Heart right ventricle (tissue), 16 donors: ENCODE measurements around the gene CDK6. TPM values are rescaled to one million over a fixed set of nuclear protein-coding genes. Genes with fewer than 3 reads are reported as not detected.

Source experiments
- ATAC-seq, 8 donors: fragments of 200-7000 bp; cut with Tn5 transposase; one replicate each; pipeline ENCODE4 v1.9.1; 2020; ENCODE audit warnings: mild to moderate bottlenecking in 8 of 8, moderate library complexity in 8 of 8, moderate number of reproducible peaks in 1 of 8
- DNase-seq, 2 donors: peaks; one replicate each; pipeline ENCODE4 v3.0.0-alpha.2; 2020
- H3K27ac ChIP-seq, 10 donors: fragments of 200-600 bp; sonication (generic) in 2 of 10; one replicate each; pipeline versions ENCODE4 v1.5.0 to v1.8.0; 2020 to 2022; ENCODE audit warnings: mild to moderate bottlenecking in 3 of 10
- H3K27me3 ChIP-seq, 7 donors: fragments of 200-600 bp; one replicate each; pipeline ENCODE4 v1.8.0; 2021 to 2022; ENCODE audit warnings: mild to moderate bottlenecking in 2 of 7
- H3K36me3 ChIP-seq, 9 donors: fragments of 200-600 bp; sonication (generic) in 1 of 9; one replicate each; pipeline versions ENCODE4 v1.5.0 to v1.8.0; 2020 to 2022; ENCODE audit warnings: mild to moderate bottlenecking in 2 of 9
- H3K4me1 ChIP-seq, 9 donors: fragments of 200-600 bp; sonication (generic) in 1 of 9; one replicate each; pipeline versions ENCODE4 v1.5.0 to v1.8.0; 2020 to 2022; ENCODE audit warnings: mild to moderate bottlenecking in 4 of 9
- H3K4me3 ChIP-seq, 10 donors: fragments of 200-600 bp; sonication (generic) in 2 of 10; one replicate each; pipeline versions ENCODE4 v1.5.0 to v1.8.0; 2020 to 2022; ENCODE audit warnings: mild to moderate bottlenecking in 7 of 10, moderate library complexity in 2 of 10
- H3K9me3 ChIP-seq, 11 donors: fragments of 200-600 bp in 10 of 11; sonication (generic) in 2 of 11; one replicate each; pipeline versions ENCODE4 v1.5.0 to v1.8.0; 2013 to 2022; ENCODE audit warnings: mild to moderate bottlenecking in 2 of 11, control low read depth in 1 of 11, moderate library complexity in 1 of 11
- CTCF ChIP-seq, 9 donors: fragments of 200-600 bp; sonication (generic) in 2 of 9; IDR thresholded peaks; one replicate each; pipeline versions ENCODE4 v1.5.0 to v1.8.0; 2021 to 2022; ENCODE audit warnings: antibody characterized with exemption in 9 of 9, mild to moderate bottlenecking in 5 of 9, moderate library complexity in 1 of 9
- WGBS, 2 donors: extraction: QIAGEN DNeasy Blood & Tissue Kit; methylation state at CpG; one replicate each; pipeline ENCODE4 v1.1.7; 2013; ENCODE audit warnings: inconsistent platforms in 1 of 2; 5-methylcytosine and 5-hydroxymethylcytosine counted together
- intact Hi-C, 10 donors: fragments of 100-400 bp; cut with DNase I; formaldehyde crosslinking; loops; one replicate each; pipeline versions ENCODE4 v1.11.1 to v1.14.2; 2022
- polyA plus RNA-seq, 2 donors: library from polyadenylated mRNA; stranded (reverse); fragments of 200-250 nt; gene quantifications; one replicate each; pipeline ENCODE4 v1.2.3, GENCODE V29; 2013
- total RNA-seq, 10 donors: library from RNA; stranded (reverse); fragmentation: NEBNext Ultra II Directional in 3 of 10; extraction: Animal tissue kit (Norgen Biotek cat#: 25700) in 3 of 10; gene quantifications; one replicate each; pipeline versions ENCODE4 v1.2.1 to v1.2.4, GENCODE V29; 2021 to 2023
- donor health status: Arrhythmogenic right ventricular cardiomyopathy.
- donor health status: ischemic (EF 13 %, LVEDD 7.1; RV severe dilation, severe dysfunction).
- donor health status: healthy with polysubstance abuse.
- donor health status: DM: no; HTN: yes; CAD: no.
- donor health status: DM: no; HTN: no; CAD: no.
- donor health status: ischemic (EF 25% LVEDD 6.9; RV normal size, moderate dysfunction).
- donor health status: ischemic (EF 25% LVEDD 5.7; RV mildly dilated, moderate dysfunction).
- donor health status: healthy.
- donor health status: DM: yes; HTN: yes; CAD: no.
- donor health status: Ischemic cardiomyopathy.
- donor health status: ischemic (EF 35%, LVEDD 5.7; RV mildly dilated, moderate dysfunction).
- donor health status: nonischemic (EF 11% LVEDD 7.7; RV severe dilation, severe dysfunction).
- donor health status: DM: yes; HTN: yes; CAD: no.
- donor health status: PGD.
- donor health status: ischemic (EF 29% LVEDD 5.4; RV normal size, mild dysfunction).
- donor health status: nonischemic (EF 23%, LVEDD 6.1; RV moderate dilation, normal function).

CDK6 gene
- total and polyA plus RNA-seq, 12 donors: 2.6 to 31.5 (median 16.4) TPM

- no peak for DNase-seq
- no peak for ATAC-seq
- TF ChIP-seq CTCF (IDR thresholded peaks at IDR 0.05): no peak
- peaks cover 0 to 31% (median 15%) of the 10 kb centered on the region in 9 donors for H3K4me1 ChIP-seq
- 75 to 79% methylated on average over 4 of the region's 4 CpGs for WGBS, 2 donors
- peaks cover 0 to under 1% (median 0%) of the 10 kb centered on the region in 11 donors for H3K9me3 ChIP-seq
- H3K36me3 ChIP-seq: no peaks in the 10 kb centered on the region
- H3K4me3 ChIP-seq: no peak overlapping the region
- peak overlapping the region in 1 of 10 donors; percentile 26 for H3K27ac ChIP-seq
- intact Hi-C loops: no loop called here
- no peaks in the 10 kb centered on the region for H3K27me3 ChIP-seq
These were observed 80.7 kb downstream of the CDK6 start for GRCh38 chr7:92755680-92756079.

DNA sequence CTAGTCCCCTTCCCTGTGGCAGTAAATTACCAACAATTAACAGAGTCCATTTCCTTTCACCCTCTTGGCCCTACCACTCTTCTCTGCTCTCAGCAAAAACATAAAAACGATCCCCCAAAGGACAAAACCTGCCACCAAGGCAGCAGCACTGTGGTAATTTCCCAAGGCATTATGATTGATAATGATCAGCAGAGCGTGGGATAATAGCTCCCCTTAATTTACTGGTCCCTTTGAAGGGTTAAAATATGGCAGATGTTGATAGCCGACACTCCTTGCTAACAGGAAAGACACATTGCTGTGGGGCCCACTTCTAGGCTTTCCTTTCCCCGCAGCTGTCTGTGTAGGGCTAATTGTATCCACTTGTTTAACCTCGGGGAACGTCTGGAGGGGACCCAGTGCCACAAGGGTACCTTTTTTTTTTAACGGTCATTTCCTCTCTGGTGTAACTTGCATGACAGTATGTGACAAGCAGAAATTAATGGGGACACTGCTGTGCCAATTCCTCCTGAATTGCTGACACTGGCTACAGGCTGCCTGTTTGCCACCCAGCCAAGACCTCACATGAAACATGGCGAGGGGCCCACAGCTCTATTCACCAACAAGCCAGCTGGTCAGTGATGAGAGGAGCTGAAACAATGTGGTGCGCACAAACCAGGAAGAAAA, 81.3 kb downstream of the CDK6 start:
- TF ChIP-seq CTCF (IDR thresholded peaks at IDR 0.05): no peak
- Histone ChIP-seq H3K4me3 (no peak overlapping the region), H3K9me3 (no peaks in the 10 kb centered on the region), H3K4me1 (peaks cover 0 to 34% (median 15%) of the 10 kb centered on the region in 9 donors), H3K27me3 (no peaks in the 10 kb centered on the region), H3K36me3 (no peaks in the 10 kb centered on the region), H3K27ac (peak overlapping the region in 3 of 10 donors; percentile 7 to 26 (median 10))
- DNase-seq (no peak), ATAC-seq (peak in 7 of 8 donors; percentile 49 to 87 (median 62))
- WGBS, 2 donors: 62 to 67% methylated on average over 9 of the region's 9 CpGs
- intact Hi-C loops: no loop called here

GRCh38 chr7:92753614-92754013, 82.8 kb downstream of the CDK6 start:
- Histone ChIP-seq H3K36me3 (no peaks in the 10 kb centered on the region), H3K27me3 (no peaks in the 10 kb centered on the region), H3K4me3 (no peak overlapping the region), H3K27ac (no peak overlapping the region), H3K4me1 (peaks cover 0 to 42% (median 22%) of the 10 kb centered on the region in 9 donors), H3K9me3 (no peaks in the 10 kb centered on the region)
- intact Hi-C loops: no loop called here
- WGBS, 2 donors: 87 to 90% methylated on average over 3 of the region's 3 CpGs
- no peak for TF ChIP-seq CTCF (IDR thresholded peaks at IDR 0.05)
- ATAC-seq: no peak
- DNase-seq: no peak

- Histone ChIP-seq H3K36me3 (no peaks in the 10 kb centered on the region), H3K4me3 (no peak overlapping the region), H3K27me3 (no peaks in the 10 kb centered on the region), H3K9me3 (no peaks in the 10 kb centered on the region), H3K4me1 (peaks cover 0 to 37% (median 22%) of the 10 kb centered on the region in 9 donors), H3K27ac (no peak overlapping the region)
- ATAC-seq (no peak), DNase-seq (no peak)
- no peak for TF ChIP-seq CTCF (IDR thresholded peaks at IDR 0.05)
- intact Hi-C loops: no loop called here
- 84 to 86% methylated on average over 4 of the region's 4 CpGs for WGBS, 2 donors
These were observed 84.2 kb downstream of the CDK6 start for GRCh38 chr7:92751902-92752901.
